ENCODE data around the gene GRIK3. TPM values are rescaled to one million over a fixed set of nuclear protein-coding genes. Genes with fewer than 3 reads are reported as not detected.

Gene GRIK3
- total RNA-seq, 2 donors from 2014 or later: 0.20 to 1.2 TPM

- no peak overlapping the region for H3K4me3 ChIP-seq
- H3K36me3 ChIP-seq: no peaks in the 10 kb centered on the region
- no peak for DNase-seq
- no peaks in the 10 kb centered on the region for H3K27me3 ChIP-seq
- no peaks in the 10 kb centered on the region for H3K4me1 ChIP-seq
- H3K27ac ChIP-seq: no peak overlapping the region
- H3K9ac ChIP-seq (ENCODE audit: low read depth in 2 of 2, low read length in 2 of 2): no peak overlapping the region
- H3K9me3 ChIP-seq: no peaks in the 10 kb centered on the region
- intact Hi-C loops (cut with DNase I): no loop called here
- TF ChIP-seq CTCF (IDR thresholded peaks at IDR 0.05): no peak
Measured at GRCh38 chr1:36764798-36765197, 269.5 kb downstream of the GRIK3 start.

- H3K9me3 ChIP-seq: no peaks in the 10 kb centered on the region
- intact Hi-C loops (cut with DNase I): no loop called here
- no peak for TF ChIP-seq CTCF (IDR thresholded peaks at IDR 0.05)
- DNase-seq: no peak
- H3K4me3 ChIP-seq: no peak overlapping the region
- no peaks in the 10 kb centered on the region for H3K36me3 ChIP-seq
- no peak overlapping the region for H3K9ac ChIP-seq (ENCODE audit: low read depth in 2 of 2, low read length in 2 of 2)
- no peaks in the 10 kb centered on the region for H3K27me3 ChIP-seq
- H3K4me1 ChIP-seq: no peaks in the 10 kb centered on the region
- H3K27ac ChIP-seq: no peak overlapping the region
Measured at GRCh38 chr1:36763771-36764170, 270.5 kb downstream of the GRIK3 start.

GRCh38 chr1:36762174-36762573, 272.1 kb downstream of the GRIK3 start:
- Histone ChIP-seq H3K27ac (no peak overlapping the region), H3K9me3 (no peaks in the 10 kb centered on the region), H3K27me3 (no peaks in the 10 kb centered on the region), H3K36me3 (no peaks in the 10 kb centered on the region), H3K4me1 (no peaks in the 10 kb centered on the region), H3K4me3 (no peak overlapping the region), H3K9ac (ENCODE audit: low read depth in 2 of 2, low read length in 2 of 2) (no peak overlapping the region)
- DNase-seq: no peak
- no peak for TF ChIP-seq CTCF (IDR thresholded peaks at IDR 0.05)
- intact Hi-C loops (cut with DNase I): no loop called here

- no peak overlapping the region for H3K4me3 ChIP-seq
- no peaks in the 10 kb centered on the region for H3K4me1 ChIP-seq
- no peaks in the 10 kb centered on the region for H3K9me3 ChIP-seq
- no peak for TF ChIP-seq CTCF (IDR thresholded peaks at IDR 0.05)
- H3K9ac ChIP-seq (ENCODE audit: low read depth in 2 of 2, low read length in 2 of 2): no peak overlapping the region
- no peak for DNase-seq
- H3K27me3 ChIP-seq: no peaks in the 10 kb centered on the region
- intact Hi-C loops (cut with DNase I): no loop called here
- H3K36me3 ChIP-seq: no peaks in the 10 kb centered on the region
- H3K27ac ChIP-seq: no peak overlapping the region
Measured at GRCh38 chr1:36761113-36761512, 273.2 kb downstream of the GRIK3 start.

GRCh38 chr1:36760081-36760480, 274.2 kb downstream of the GRIK3 start:
- Histone ChIP-seq H3K9ac (ENCODE audit: low read depth in 2 of 2, low read length in 2 of 2) (no peak overlapping the region), H3K4me3 (no peak overlapping the region), H3K9me3 (no peaks in the 10 kb centered on the region), H3K36me3 (no peaks in the 10 kb centered on the region), H3K27me3 (no peaks in the 10 kb centered on the region), H3K4me1 (no peaks in the 10 kb centered on the region), H3K27ac (no peak overlapping the region)
- no peak for TF ChIP-seq CTCF (IDR thresholded peaks at IDR 0.05)
- intact Hi-C loops (cut with DNase I): no loop called here
- DNase-seq: no peak

- DNase-seq: no peak
- no peaks in the 10 kb centered on the region for H3K4me1 ChIP-seq
- H3K36me3 ChIP-seq: no peaks in the 10 kb centered on the region
- H3K9me3 ChIP-seq: no peaks in the 10 kb centered on the region
- no peak overlapping the region for H3K27ac ChIP-seq
- H3K9ac ChIP-seq (ENCODE audit: low read depth in 2 of 2, low read length in 2 of 2): no peak overlapping the region
- H3K27me3 ChIP-seq: no peaks in the 10 kb centered on the region
- TF ChIP-seq CTCF (IDR thresholded peaks at IDR 0.05): no peak
- no peak overlapping the region for H3K4me3 ChIP-seq
- intact Hi-C loops (cut with DNase I): no loop called here
Measured at GRCh38 chr1:36759355-36759754, 275.0 kb downstream of the GRIK3 start.

Measured in colonic mucosa (tissue), 4 donors.